Measurements from ENCODE around the gene SCAI.

SCAI gene

DNA sequence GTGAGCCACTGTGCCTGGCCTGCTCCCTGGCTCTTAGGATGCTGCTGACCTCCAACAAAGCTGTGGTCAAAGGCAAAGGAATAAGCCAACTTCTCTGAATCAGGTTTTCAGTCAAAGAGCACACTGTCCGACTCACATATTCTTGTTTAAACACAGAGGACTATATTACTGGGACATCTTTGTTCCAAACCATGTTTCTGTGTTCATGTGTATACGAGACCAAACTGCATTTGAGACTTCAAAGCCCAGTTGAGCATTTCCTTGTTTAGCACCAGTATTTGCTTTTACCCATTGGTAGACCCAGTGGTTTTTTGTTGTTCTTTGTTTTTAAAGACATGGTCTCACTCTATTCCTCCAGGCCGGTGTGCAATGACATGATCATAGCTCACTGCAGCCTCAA lies 100.2 kb downstream of the SCAI start:
- TF ChIP-seq GLIS3 (CRISPR knock-in tag; IDR thresholded peaks at IDR 0.05) (no peak), TOX (CRISPR knock-in tag; IDR thresholded peaks at IDR 0.05; ENCODE audit: borderline replicate concordance) (no peak), RARB (CRISPR knock-in tag; IDR thresholded peaks at IDR 0.05) (no peak), ZNF565 (CRISPR knock-in tag; conservative IDR thresholded peaks at IDR 0.05; ENCODE audit: low read depth) (no peak), CSDC2 (CRISPR knock-in tag; IDR thresholded peaks at IDR 0.05) (no peak), OSR1 (CRISPR knock-in tag; IDR thresholded peaks at IDR 0.05) (no peak), ZFP30 (CRISPR knock-in tag; IDR thresholded peaks at IDR 0.05) (no peak), ARNTL (CRISPR knock-in tag; IDR thresholded peaks at IDR 0.05; ENCODE audit: borderline replicate concordance, low read depth) (no peak), SNAI2 (CRISPR knock-in tag; IDR thresholded peaks at IDR 0.05) (no peak), TCF4 (CRISPR knock-in tag; IDR thresholded peaks at IDR 0.05; ENCODE audit: borderline replicate concordance) (no peak), BACH2 (CRISPR knock-in tag; IDR thresholded peaks at IDR 0.05; ENCODE audit: borderline replicate concordance) (no peak), ZNF70 (CRISPR knock-in tag; IDR thresholded peaks at IDR 0.05) (no peak)
- TF ChIP-seq, protein P1, sequence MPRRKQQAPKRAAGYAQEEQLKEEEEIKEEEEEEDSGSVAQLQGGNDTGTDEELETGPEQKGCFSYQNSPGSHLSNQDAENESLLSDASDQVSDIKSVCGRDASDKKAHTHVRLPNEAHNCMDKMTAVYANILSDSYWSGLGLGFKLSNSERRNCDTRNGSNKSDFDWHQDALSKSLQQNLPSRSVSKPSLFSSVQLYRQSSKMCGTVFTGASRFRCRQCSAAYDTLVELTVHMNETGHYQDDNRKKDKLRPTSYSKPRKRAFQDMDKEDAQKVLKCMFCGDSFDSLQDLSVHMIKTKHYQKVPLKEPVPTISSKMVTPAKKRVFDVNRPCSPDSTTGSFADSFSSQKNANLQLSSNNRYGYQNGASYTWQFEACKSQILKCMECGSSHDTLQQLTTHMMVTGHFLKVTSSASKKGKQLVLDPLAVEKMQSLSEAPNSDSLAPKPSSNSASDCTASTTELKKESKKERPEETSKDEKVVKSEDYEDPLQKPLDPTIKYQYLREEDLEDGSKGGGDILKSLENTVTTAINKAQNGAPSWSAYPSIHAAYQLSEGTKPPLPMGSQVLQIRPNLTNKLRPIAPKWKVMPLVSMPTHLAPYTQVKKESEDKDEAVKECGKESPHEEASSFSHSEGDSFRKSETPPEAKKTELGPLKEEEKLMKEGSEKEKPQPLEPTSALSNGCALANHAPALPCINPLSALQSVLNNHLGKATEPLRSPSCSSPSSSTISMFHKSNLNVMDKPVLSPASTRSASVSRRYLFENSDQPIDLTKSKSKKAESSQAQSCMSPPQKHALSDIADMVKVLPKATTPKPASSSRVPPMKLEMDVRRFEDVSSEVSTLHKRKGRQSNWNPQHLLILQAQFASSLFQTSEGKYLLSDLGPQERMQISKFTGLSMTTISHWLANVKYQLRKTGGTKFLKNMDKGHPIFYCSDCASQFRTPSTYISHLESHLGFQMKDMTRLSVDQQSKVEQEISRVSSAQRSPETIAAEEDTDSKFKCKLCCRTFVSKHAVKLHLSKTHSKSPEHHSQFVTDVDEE (CRISPR knock-in tag; IDR thresholded peaks at IDR 0.05): no peak
- TF ChIP-seq, protein P2, sequence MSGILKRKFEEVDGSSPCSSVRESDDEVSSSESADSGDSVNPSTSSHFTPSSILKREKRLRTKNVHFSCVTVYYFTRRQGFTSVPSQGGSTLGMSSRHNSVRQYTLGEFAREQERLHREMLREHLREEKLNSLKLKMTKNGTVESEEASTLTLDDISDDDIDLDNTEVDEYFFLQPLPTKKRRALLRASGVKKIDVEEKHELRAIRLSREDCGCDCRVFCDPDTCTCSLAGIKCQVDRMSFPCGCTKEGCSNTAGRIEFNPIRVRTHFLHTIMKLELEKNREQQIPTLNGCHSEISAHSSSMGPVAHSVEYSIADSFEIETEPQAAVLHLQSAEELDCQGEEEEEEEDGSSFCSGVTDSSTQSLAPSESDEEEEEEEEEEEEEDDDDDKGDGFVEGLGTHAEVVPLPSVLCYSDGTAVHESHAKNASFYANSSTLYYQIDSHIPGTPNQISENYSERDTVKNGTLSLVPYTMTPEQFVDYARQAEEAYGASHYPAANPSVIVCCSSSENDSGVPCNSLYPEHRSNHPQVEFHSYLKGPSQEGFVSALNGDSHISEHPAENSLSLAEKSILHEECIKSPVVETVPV (CRISPR knock-in tag; IDR thresholded peaks at IDR 0.05): no peak
- ATAC-seq: no peak

DNA sequence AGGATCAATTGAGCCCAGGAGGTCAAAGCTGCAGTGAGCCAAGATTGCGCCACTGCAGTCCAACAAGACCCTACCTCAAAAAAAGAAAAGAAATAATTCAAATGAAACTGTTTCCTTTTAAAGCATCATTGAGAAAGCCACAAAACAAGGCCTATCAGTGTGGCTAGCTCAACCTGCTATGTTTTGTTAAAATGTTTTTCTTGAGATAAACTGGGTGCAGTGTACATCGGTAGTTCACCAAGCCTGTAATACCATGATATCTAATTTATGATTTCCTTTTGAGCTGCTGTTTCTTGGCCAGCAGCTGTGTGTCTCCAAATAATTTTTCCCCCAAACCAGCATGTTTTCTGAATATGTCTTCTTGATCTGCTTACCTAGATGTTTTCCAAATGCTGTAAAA lies 105.2 kb downstream of the SCAI start:
- no peak for ATAC-seq
- TF ChIP-seq PPARA (CRISPR knock-in tag; IDR thresholded peaks at IDR 0.05; ENCODE audit: borderline replicate concordance) (no peak), ZC3H10 (CRISPR knock-in tag; IDR thresholded peaks at IDR 0.05) (no peak), RARB (CRISPR knock-in tag; IDR thresholded peaks at IDR 0.05) (no peak)

DNA sequence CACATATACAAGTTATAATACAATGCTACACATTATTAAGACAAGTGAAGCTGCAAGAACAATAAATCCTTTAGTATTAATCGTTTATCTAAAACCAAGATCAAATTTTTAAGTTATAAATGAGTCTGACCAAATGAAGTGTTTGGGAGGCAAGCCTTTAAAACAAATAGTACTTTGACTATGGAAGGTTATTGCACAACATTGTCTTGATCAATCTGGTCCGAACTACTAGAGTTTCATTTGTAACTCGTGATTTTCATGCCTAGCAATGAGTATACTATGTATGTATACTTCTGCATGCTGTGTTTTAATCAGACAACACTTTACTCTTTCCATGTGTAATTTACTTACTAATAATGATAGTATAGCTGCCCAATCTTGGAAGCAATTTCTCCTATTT lies 115.3 kb downstream of the SCAI start:
- TF ChIP-seq, protein P3, sequence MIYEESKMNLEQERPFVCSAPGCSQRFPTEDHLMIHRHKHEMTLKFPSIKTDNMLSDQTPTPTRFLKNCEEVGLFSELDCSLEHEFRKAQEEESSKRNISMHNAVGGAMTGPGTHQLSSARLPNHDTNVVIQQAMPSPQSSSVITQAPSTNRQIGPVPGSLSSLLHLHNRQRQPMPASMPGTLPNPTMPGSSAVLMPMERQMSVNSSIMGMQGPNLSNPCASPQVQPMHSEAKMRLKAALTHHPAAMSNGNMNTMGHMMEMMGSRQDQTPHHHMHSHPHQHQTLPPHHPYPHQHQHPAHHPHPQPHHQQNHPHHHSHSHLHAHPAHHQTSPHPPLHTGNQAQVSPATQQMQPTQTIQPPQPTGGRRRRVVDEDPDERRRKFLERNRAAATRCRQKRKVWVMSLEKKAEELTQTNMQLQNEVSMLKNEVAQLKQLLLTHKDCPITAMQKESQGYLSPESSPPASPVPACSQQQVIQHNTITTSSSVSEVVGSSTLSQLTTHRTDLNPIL (CRISPR knock-in tag; IDR thresholded peaks at IDR 0.05; ENCODE audit: low read depth): no peak
- no peak for TF ChIP-seq ZFP3 (CRISPR knock-in tag; IDR thresholded peaks at IDR 0.05)
- no peak for TF ChIP-seq BACH2 (CRISPR knock-in tag; IDR thresholded peaks at IDR 0.05; ENCODE audit: borderline replicate concordance)
- no peak for TF ChIP-seq ARNTL (CRISPR knock-in tag; IDR thresholded peaks at IDR 0.05; ENCODE audit: borderline replicate concordance, low read depth)
- TF ChIP-seq ZNF8 (CRISPR knock-in tag; IDR thresholded peaks at IDR 0.05): no peak
- TF ChIP-seq, protein P1 (CRISPR knock-in tag; IDR thresholded peaks at IDR 0.05): no peak
- TF ChIP-seq, protein P2 (CRISPR knock-in tag; IDR thresholded peaks at IDR 0.05): no peak
- no peak for TF ChIP-seq TCF4 (CRISPR knock-in tag; IDR thresholded peaks at IDR 0.05; ENCODE audit: borderline replicate concordance)
- TF ChIP-seq SNAI2 (CRISPR knock-in tag; IDR thresholded peaks at IDR 0.05): no peak
- TF ChIP-seq ZC3H10 (CRISPR knock-in tag; IDR thresholded peaks at IDR 0.05): no peak
- no peak for TF ChIP-seq ZNF70 (CRISPR knock-in tag; IDR thresholded peaks at IDR 0.05)
- no peak for TF ChIP-seq ESRRG (CRISPR knock-in tag; IDR thresholded peaks at IDR 0.05)
- TF ChIP-seq ZFP30 (CRISPR knock-in tag; IDR thresholded peaks at IDR 0.05): no peak
- TF ChIP-seq CSDC2 (CRISPR knock-in tag; IDR thresholded peaks at IDR 0.05): no peak
- no peak for ATAC-seq

Data from SK-N-SH treated with all-trans-retinoic acid at 6 μM for 48 hours (cell line).